ENCODE results near the gene ABCC6. TPM values are rescaled to one million over a fixed set of nuclear protein-coding genes. Genes with fewer than 3 reads are reported as not detected.

Gene ABCC6
- total RNA-seq, 1 experiment from 2014 or later = 1.1 TPM

- H4K8ac ChIP-seq (replicated peaks; ENCODE audit: insufficient read length, low read depth, low read length) = no peak overlapping the region
- no peak overlapping the region for H2BK20ac ChIP-seq (ENCODE audit: low read depth, low read length, poor library complexity, severe bottlenecking)
- no peak overlapping the region for H3K4me2 ChIP-seq (ENCODE audit: insufficient read depth, insufficient read length, low read length)
- H2BK12ac ChIP-seq (ENCODE audit: insufficient read length, low read depth, low read length) = no peak overlapping the region
- no peak overlapping the region for H2AK5ac ChIP-seq (ENCODE audit: insufficient read length, low read length)
- H4K91ac ChIP-seq (ENCODE audit: insufficient read length, low read depth, low read length) = no peak overlapping the region
- peaks cover 8 to 11% of the 10 kb centered on the region in 2 experiments; a peak in 2 of 4 replicates for H3K4me1 Mint-ChIP-seq
- no peaks in the 10 kb centered on the region for H3K23me2 ChIP-seq (ENCODE audit: insufficient read length, low read depth, low read length, poor library complexity, severe bottlenecking)
- H3K18ac ChIP-seq (ENCODE audit: insufficient read length, low read depth, low read length) = peak overlapping the region; percentile 2
- H3K14ac ChIP-seq (ENCODE audit: insufficient read depth, low read length) = no peak overlapping the region
- no peak overlapping the region for H3K4ac ChIP-seq (ENCODE audit: low read depth, low read length)
- no peak for DNase-seq
- H2BK120ac ChIP-seq (ENCODE audit: low read depth, low read length, poor library complexity, severe bottlenecking) = no peak overlapping the region
- no peaks in the 10 kb centered on the region for H3K9me3 ChIP-seq (ENCODE audit: control insufficient read depth, low read depth, low read length)
- H3K27me3 Mint-ChIP-seq (ENCODE audit: low read depth) = no peaks in the 10 kb centered on the region; the same call in 1 of the 2 replicates
- H3K4me1 ChIP-seq (ENCODE audit: insufficient read depth, low read length) = no peaks in the 10 kb centered on the region
- no peak overlapping the region for H3T11ph ChIP-seq (ENCODE audit: low read length)
- WGBS (ENCODE audit: extremely low coverage, insufficient read length, low lambda C conversion rate) = no CpG with 5 or more reads among the region's 13 CpGs
- no peaks in the 10 kb centered on the region for H3K79me2 ChIP-seq (ENCODE audit: insufficient read depth, low read length)
- no peak for TF ChIP-seq CTCF (conservative IDR thresholded peaks at IDR 0.05)
- no peaks in the 10 kb centered on the region for H4K20me1 ChIP-seq (ENCODE audit: control insufficient read depth, insufficient read depth, insufficient read length)
- H3K9me3 Mint-ChIP-seq = no peaks in the 10 kb centered on the region
- no peak overlapping the region for H3K27ac ChIP-seq (ENCODE audit: insufficient read length, low read depth, low read length)
- H3K27me3 ChIP-seq (ENCODE audit: insufficient read depth, low read length) = no peaks in the 10 kb centered on the region
- no peak overlapping the region; a peak in 1 of 7 replicates for H3K27ac Mint-ChIP-seq
- no peak overlapping the region for H3K9ac ChIP-seq (ENCODE audit: extremely low read depth, insufficient read length, low read length)
- H2BK15ac ChIP-seq (ENCODE audit: low read depth, low read length) = no peak overlapping the region
- no peak overlapping the region for H3K23ac ChIP-seq (ENCODE audit: insufficient read length, low read depth, low read length)
- H3K4me3 Mint-ChIP-seq = no peak overlapping the region
- H2AFZ ChIP-seq (ENCODE audit: low read length) = no peak overlapping the region
- no peaks in the 10 kb centered on the region for H3K79me1 ChIP-seq (ENCODE audit: insufficient read depth, low read depth, low read length, poor library complexity, severe bottlenecking)
- H3K36me3 Mint-ChIP-seq (ENCODE audit: insufficient read depth in 1 of 3, low read depth in 3 of 3) = no peaks in the 10 kb centered on the region; a peak in 1 of 7 replicates
- no peak overlapping the region for H4K5ac ChIP-seq (ENCODE audit: insufficient read length, low read depth, low read length)
- H2BK5ac ChIP-seq (ENCODE audit: insufficient read length, low read length) = no peak overlapping the region
- H3K56ac ChIP-seq (ENCODE audit: insufficient read length, low read depth, low read length) = no peak overlapping the region
These were observed 34.5 kb downstream of the ABCC6 start for GRCh38 chr16:16188827-16189226.
